ENCODE results near the gene EXT2.

EXT2 gene

GRCh38 chr11:44097821-44098220, 2.3 kb downstream of the EXT2 start:
- Histone ChIP-seq H3K27ac (replicated peaks) (no peak overlapping the region), H3K4me3 (replicated peaks; ENCODE audit: insufficient read depth, low read length) (no peak overlapping the region), H3K27me3 (ENCODE audit: insufficient read depth, poor library complexity, severe bottlenecking) (no peaks in the 10 kb centered on the region)
- no peak for DNase-seq (ENCODE audit: low read depth in 1 of 2, low spot score in 1 of 2)
- TF ChIP-seq REST (IDR thresholded peaks at IDR 0.05; ENCODE audit: insufficient replicate concordance, low read depth), result no peak
- no peak for TF ChIP-seq GABPA (IDR thresholded peaks at IDR 0.05; ENCODE audit: low read depth)
- no peak for TF ChIP-seq POLR2AphosphoS5 (IDR thresholded peaks at IDR 0.05; ENCODE audit: low read depth)
- TF ChIP-seq CTCF (IDR thresholded peaks at IDR 0.05; ENCODE audit: insufficient read depth, low read length), result no peak
- TF ChIP-seq SPI1 (IDR thresholded peaks at IDR 0.05; ENCODE audit: borderline replicate concordance, low read depth), result no peak

GRCh38 chr11:44101098-44101497, 5.6 kb downstream of the EXT2 start:
- DNase-seq (ENCODE audit: low read depth in 1 of 2, low spot score in 1 of 2), result no peak
- no peaks in the 10 kb centered on the region for H3K27me3 ChIP-seq (ENCODE audit: insufficient read depth, poor library complexity, severe bottlenecking)
- H3K27ac ChIP-seq (replicated peaks), result no peak overlapping the region
- no peak for TF ChIP-seq CTCF (IDR thresholded peaks at IDR 0.05; ENCODE audit: insufficient read depth, low read length)
- TF ChIP-seq POLR2AphosphoS5 (IDR thresholded peaks at IDR 0.05; ENCODE audit: low read depth), result no peak
- no peak for TF ChIP-seq SPI1 (IDR thresholded peaks at IDR 0.05; ENCODE audit: borderline replicate concordance, low read depth)
- TF ChIP-seq GABPA (IDR thresholded peaks at IDR 0.05; ENCODE audit: low read depth), result no peak
- TF ChIP-seq REST (IDR thresholded peaks at IDR 0.05; ENCODE audit: insufficient replicate concordance, low read depth), result no peak
- no peak overlapping the region for H3K4me3 ChIP-seq (replicated peaks; ENCODE audit: insufficient read depth, low read length)

- no peak for TF ChIP-seq GABPA (IDR thresholded peaks at IDR 0.05; ENCODE audit: low read depth)
- no peaks in the 10 kb centered on the region for H3K27me3 ChIP-seq (ENCODE audit: insufficient read depth, poor library complexity, severe bottlenecking)
- DNase-seq (ENCODE audit: low read depth in 1 of 2, low spot score in 1 of 2), result no peak
- H3K27ac ChIP-seq (replicated peaks), result no peak overlapping the region
- no peak overlapping the region for H3K4me3 ChIP-seq (replicated peaks; ENCODE audit: insufficient read depth, low read length)
Observed at GRCh38 chr11:44104481-44105294, 9.2 kb downstream of the EXT2 start.

- H3K27ac ChIP-seq (replicated peaks), result no peak overlapping the region
- DNase-seq (ENCODE audit: low read depth in 1 of 2, low spot score in 1 of 2), result no peak
Observed at GRCh38 chr11:44108260-44108659, 12.8 kb downstream of the EXT2 start.

More at GRCh38 chr11:44108260-44108659, 12.8 kb downstream of the EXT2 start:
- H3K27me3 ChIP-seq (ENCODE audit: insufficient read depth, poor library complexity, severe bottlenecking), result no peaks in the 10 kb centered on the region
- no peak overlapping the region for H3K4me3 ChIP-seq (replicated peaks; ENCODE audit: insufficient read depth, low read length)
- no peak for TF ChIP-seq SPI1 (IDR thresholded peaks at IDR 0.05; ENCODE audit: borderline replicate concordance, low read depth)
- no peak for TF ChIP-seq GABPA (IDR thresholded peaks at IDR 0.05; ENCODE audit: low read depth)

All from HL-60 (cell line).